Measurements from ENCODE around the gene POMC. TPM values are rescaled to one million over a fixed set of nuclear protein-coding genes. Genes with fewer than 3 reads are reported as not detected.
"Not testable (repeated sequence)": the region's sequence is repeated elsewhere in the genome, so short reads cannot be mapped to it uniquely, and the experiment has no call there.

Gene POMC
- polyA plus RNA-seq (2013, experiment 1 of 2; ENCODE audit: insufficient read length): 0.66 TPM
- polyA plus RNA-seq (2013, experiment 2 of 2; ENCODE audit: insufficient read length): 0.26 TPM

- peak; percentile 37 for DNase-seq
Measured at GRCh38 chr2:25168256-25169072, at the start of gene POMC. Gene POMC, minus strand, starts transcription at chr2:25168580. Its CDS starts 3,808 bp downstream, at chr2:25164772.

DNA sequence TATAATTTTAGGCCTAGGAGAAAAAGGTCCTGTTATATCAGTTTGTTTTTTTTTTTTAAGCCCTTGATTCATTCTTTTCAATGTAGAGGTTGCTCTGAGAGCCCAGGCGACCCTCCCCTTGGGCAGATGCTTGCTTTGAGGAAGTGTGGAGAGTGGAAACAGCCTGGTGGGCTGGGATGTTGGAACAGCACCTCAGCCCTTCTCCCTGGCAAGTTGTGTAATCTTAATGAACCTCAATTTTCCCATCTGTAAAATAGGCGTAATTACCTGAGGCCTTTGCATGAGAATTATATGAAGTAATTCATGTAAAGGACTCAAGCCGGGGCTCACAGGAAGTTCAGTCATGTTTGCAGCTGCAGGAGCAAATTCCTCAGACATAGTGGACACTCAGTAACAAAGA is 49.7 kb upstream of the POMC start:
- no peak for DNase-seq

DNA sequence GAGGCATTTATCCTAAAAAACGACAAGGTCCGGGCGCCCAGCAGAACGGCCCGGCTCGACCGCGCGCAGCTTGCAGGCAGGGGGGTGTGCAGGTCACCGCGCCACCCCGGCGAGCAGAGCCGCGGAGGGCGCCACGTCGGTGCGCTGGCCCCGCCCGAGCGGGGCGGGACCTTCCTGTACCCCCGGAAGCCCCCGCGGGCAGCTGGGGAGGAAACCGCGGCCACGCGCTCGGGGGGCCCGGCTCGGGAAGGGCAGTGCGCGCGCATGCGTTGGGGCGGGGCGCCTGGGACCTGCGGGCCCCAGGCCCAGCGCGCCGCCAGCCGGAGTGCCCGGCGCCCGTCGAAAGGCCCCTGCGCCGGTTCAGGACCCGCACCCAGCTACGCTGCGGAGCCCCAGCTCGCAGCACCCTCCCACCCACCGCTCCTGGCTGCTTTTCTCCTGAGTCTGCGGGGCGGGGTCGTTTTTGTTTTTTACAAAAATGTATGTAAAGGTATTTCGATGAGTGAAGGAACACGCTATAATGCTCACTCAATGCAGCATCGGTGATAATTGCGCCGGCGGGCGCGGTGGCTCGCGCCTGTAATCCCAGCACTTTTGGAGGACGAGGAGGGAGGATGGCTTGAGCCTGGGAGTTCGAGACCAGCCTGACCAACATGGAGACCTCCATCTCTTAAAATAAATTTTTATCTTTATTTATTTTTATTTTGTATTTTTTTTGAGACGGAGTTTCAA is 47.7 kb upstream of the POMC start:
- peak; percentile 72 for DNase-seq

DNA sequence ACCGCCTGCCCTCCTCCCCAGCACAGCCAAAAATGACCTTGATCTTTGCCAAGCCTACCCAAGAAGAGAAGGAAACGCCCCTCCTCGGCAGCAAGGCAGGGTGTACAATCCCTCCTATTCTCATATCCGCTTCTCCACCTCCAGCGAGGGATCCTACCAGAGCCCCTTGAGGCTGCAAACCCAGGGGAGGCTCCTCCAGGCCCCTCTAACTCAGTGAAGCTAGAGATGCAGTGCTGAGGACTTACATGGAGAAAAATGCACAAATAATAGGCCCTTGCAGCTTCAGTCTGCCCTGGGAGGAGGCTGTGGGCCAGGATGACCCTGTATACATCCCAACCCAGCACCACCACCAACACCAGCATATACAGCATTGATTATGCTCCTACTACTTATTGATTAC is 46.9 kb upstream of the POMC start:
- DNase-seq: no peak

GRCh38 chr2:25213229-25213628 is 44.8 kb upstream of the POMC start:
- DNase-seq: no peak

DNA sequence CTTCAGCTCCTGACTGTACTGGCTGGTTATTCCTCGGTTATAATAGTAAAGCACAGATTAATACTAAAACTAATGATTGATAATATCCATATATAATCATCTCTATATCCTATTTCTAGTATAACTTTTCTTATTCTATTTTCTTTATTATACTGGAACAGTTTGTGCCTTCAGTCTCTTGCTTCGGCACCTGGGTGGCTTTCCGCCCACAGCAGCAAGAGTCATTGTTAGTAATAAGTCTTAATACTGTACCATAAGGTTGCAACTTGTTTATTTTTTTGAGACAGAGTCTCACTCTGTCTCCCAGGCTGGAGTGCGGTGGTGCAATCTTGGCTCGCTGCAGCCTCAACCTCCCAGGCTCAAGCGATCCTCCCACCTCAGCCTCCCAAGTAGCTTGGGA is 42.5 kb upstream of the POMC start:
- DNase-seq: not testable (repeated sequence)

DNA sequence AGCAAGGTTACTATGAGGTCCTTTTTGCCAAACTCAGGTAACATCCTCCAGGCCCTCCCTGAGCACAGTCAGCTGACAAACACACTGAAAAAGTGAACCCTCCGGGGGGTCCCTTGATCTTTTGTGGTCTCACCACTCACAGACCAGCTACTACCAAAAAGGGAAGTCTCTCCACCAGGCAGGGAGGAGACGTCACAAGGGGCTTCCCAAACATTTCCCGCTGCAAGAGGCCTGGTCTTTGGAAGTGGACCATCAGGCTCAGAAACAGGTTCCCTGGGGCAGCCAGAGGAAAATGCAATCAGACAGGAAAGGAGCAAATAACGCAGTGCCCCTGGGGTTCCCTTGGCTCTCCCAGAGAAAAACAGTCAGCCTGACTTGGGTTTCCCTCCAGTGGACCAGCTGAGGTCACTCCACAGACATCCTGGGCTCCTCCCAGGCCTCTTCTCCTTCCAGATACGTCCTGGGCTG is 38.7 kb upstream of the POMC start:
- DNase-seq: no peak

- DNase-seq: peak; percentile 25
Measured at GRCh38 chr2:25204190-25204838, 35.9 kb upstream of the POMC start.

GRCh38 chr2:25202275-25202674 is 33.9 kb upstream of the POMC start:
- DNase-seq: no peak

GRCh38 chr2:25201794-25202193 is 33.4 kb upstream of the POMC start:
- DNase-seq: no peak

- DNase-seq: no peak
Measured at GRCh38 chr2:25201265-25201664, 32.9 kb upstream of the POMC start.

DNA sequence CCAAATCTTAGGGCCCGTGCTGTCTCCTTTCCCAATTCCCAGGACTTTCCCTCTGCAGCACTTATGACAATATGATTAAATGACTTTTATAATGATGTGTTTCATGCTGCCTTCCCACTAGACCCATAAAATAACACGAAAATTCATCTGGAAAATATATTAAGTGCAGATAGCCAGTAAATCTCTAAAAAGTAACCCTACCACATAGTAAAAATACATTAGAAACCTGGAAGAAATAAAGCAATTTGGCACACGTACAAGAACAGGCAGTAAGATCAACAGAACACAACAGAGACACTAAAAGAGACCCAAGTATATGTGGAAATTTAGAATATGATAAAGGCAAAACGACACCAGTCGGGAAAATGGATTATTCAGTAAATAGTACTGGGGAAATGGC is 30.2 kb upstream of the POMC start:
- DNase-seq: no peak

- DNase-seq: no peak
Measured at GRCh38 chr2:25198209-25198525, 29.8 kb upstream of the POMC start.

- peak; percentile 52 for DNase-seq
Measured at GRCh38 chr2:25197336-25198208, 29.2 kb upstream of the POMC start.

GRCh38 chr2:25194576-25195122 is 26.3 kb upstream of the POMC start:
- no peak for DNase-seq

DNA sequence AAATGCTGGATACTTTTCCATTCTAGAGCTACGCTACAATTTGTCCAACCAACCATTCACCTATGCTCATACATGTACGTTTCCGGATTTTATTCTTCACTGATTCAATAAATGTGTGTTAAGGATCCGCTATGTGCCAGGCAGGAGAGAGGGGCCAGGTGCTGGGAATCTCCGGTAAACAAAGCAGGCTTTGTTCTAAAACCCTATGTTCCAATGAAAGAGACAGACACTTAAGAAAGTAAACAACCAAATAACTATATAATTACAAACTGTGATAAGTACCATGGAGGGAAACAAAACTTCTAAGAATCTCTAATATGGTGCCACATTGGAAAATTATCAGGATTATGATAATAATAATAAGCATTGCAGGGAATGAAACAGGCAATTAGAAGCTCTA is 22.2 kb upstream of the POMC start:
- DNase-seq: no peak

DNA sequence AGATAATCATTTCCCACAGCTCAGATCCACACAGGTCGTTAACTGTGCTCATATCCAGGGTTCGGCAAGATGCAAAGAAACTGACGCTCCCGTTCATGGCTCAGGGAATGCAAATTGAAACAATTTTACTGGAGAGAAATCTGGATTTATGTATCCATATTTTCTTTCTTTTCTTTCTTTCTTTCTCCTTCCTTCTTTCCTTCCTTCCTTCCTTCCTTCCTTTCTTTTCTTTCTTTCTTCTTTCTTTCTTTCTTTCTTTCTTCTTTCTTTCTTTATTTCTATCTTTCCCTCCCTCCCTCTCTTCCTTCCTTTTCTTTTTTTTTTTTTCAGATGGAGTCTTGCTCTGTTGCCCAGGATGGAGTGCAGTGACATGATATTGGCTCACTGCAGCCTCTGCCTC is 20.0 kb upstream of the POMC start:
- DNase-seq: no peak

GRCh38 chr2:25187729-25188350 is 19.5 kb upstream of the POMC start:
- DNase-seq: no peak

DNA sequence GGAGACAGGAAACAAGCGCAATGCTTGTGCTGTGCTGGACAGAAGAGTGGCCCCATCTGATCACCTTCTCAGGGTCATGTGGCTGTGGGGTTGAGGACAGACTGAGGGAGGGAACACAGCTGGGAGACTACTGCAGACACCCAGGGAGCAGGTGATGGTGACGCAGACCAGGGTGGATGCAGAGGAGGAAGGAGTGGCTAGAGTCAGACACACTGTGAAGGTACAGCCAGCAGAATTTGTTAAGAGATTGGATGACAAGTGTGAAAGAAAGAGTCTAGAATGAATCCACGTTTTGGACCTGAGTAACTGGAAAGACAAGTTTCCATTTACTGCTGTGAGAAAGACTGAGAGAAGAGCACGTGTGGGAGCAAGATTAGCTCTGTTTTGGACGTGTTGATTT is 15.9 kb upstream of the POMC start:
- DNase-seq: no peak

DNA sequence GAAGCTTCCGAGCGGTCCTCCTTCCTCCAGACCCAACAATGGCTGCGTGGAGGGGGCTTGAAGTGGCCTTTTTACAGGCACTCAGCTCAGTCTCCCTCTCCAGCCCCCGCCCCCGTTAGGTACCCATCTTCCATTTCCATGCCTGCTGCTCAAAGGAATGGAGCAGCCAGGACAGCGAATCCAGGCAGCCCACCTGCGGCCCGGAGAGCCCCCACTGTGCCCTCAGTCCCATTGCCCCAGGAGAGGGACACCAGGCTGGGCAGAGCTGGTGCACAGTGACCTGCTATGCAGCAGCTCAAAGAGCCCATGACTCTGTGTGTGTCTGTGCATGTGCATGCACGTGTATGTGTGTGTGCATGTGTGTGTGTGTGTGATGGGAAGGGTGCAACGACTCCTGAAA is 10.6 kb upstream of the POMC start:
- no peak for DNase-seq

DNA sequence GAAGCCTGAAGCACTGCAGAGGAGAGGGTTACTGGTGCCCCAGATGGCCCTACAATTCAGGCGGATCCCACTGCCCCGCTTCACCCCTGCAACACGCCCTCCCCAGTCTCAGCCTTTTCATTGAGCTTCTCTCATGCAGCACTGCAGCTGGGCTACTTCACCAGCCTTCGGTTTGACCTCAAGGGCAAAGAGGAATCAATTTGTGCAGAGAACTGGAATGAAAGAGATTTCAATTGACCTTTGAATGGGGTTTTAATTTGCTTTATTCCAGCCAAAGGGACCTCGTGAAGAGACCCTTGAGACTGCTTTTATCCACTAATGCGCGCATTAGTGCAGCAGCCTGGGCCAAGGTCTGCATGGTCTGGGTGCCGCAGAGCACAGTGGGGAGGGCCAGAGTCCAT is 8.8 kb upstream of the POMC start:
- DNase-seq: no peak

Data from fibroblast of skin of back (primary cell).